GM18502 (cell line): ENCODE data around the gene VGF.
A peak's percentile ranks its signal among the peaks of the same experiment; 100 is the strongest.
"Not testable (repeated sequence)": the region's sequence is repeated elsewhere in the genome, so short reads cannot be mapped to it uniquely, and the experiment has no call there.

Experiments used
- ATAC-seq: cut with Tn5 transposase; IDR thresholded peaks from one replicate; pipeline ENCODE4 v1.9.1; 2021; ENCODE audit warnings: mild to moderate bottlenecking; ENCODE audit not compliant: unreplicated experiment, poor library complexity

The VGF gene

GRCh38 chr7:101151908-101152651 lies 13.3 kb downstream of the VGF start:
- ATAC-seq: no peak

- no peak for ATAC-seq
These were observed 24.5 kb downstream of the VGF start for GRCh38 chr7:101140746-101141382.

- no peak for ATAC-seq
These were observed 25.1 kb downstream of the VGF start for GRCh38 chr7:101140339-101140699.

GRCh38 chr7:101138213-101138870 lies 27.0 kb downstream of the VGF start:
- peak; percentile 77 for ATAC-seq

- ATAC-seq: no peak
These were observed 27.6 kb downstream of the VGF start for GRCh38 chr7:101137651-101138212.

GRCh38 chr7:101134399-101134980 lies 30.9 kb downstream of the VGF start:
- ATAC-seq: no peak

- ATAC-seq: no peak
These were observed 31.6 kb downstream of the VGF start for GRCh38 chr7:101133621-101134398.

GRCh38 chr7:101132626-101133600 lies 32.5 kb downstream of the VGF start:
- ATAC-seq: not testable (repeated sequence)

GRCh38 chr7:101129603-101130117 lies 35.7 kb downstream of the VGF start:
- ATAC-seq: no peak

- ATAC-seq: no peak
These were observed 37.1 kb downstream of the VGF start for GRCh38 chr7:101128040-101128834.

GRCh38 chr7:101127460-101128039 lies 37.8 kb downstream of the VGF start:
- ATAC-seq: no peak

- no peak for ATAC-seq
These were observed 38.5 kb downstream of the VGF start, which contains the start of gene SERPINE1 for GRCh38 chr7:101126651-101127459. TSS of gene SERPINE1 (plus strand) at chr7:101127104. CDS start at chr7:101128394, 1,290 bp downstream.

- no peak for ATAC-seq
These were observed 39.2 kb downstream of the VGF start for GRCh38 chr7:101125989-101126650.

GRCh38 chr7:101124376-101125056 lies 40.9 kb downstream of the VGF start:
- no peak for ATAC-seq

- ATAC-seq: no peak
These were observed 41.7 kb downstream of the VGF start for GRCh38 chr7:101123703-101124068.
